ENCODE measurements around the gene LRRC72. TPM values are rescaled to one million over a fixed set of nuclear protein-coding genes. Genes with fewer than 3 reads are reported as not detected.

Gene LRRC72
- total RNA-seq (2022; extraction: Qiagen RNA extraction; ENCODE audit: low read depth), result not detected in 5 replicates

DNA sequence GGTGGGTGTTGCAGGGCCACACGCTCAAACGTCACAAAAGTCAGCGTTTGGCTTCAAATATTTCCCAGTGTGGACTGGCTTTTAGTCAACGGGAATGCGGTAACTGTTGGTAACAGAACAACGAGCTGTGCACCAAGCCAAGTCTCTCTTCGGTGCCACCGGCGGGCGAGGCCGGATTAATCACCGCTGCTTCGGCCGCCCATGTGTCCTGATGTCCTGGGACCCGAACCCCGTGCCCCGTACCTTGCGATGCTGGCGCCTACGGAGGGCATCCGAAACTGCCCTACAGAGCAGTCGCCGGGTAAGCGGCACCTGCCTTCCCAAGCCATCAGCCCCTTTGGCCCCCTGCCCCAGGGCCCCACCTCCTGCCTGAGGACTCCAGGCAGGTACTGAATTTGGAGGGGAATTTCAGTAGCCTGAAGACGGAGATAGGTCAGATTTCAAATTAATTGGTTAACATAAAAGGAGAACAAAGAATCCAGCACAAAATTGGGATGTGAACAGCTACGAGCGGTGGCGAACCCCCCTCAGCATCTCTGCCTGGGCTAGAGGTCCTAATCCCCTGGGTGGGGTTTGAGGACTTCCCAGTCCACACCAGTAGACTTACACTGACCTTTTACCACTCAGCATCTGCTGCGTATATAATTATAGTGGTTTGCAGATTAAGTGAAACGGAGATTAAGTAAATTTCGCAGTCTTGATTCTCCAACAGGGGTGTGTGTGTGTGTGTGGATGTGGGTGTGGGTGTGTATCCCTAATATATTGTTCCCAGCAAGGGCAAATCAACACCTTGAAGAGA, at the start of gene LRRC72:
LRRC72 (plus strand) TSS at position 84 of the 799 bp plus-strand sequence; CDS start at position 212, 128 bp downstream.

Other genes starting within 250 kb of the LRRC72 start
- gene CRPPA, start 105.3 kb upstream of the LRRC72 start, total RNA-seq (2022; extraction: Qiagen RNA extraction; ENCODE audit: low read depth), result 0.34 to 0.97 TPM (median 0.79 TPM) in 5 replicates
- gene SOSTDC1, start 61.1 kb upstream of the LRRC72 start, total RNA-seq (2022; extraction: Qiagen RNA extraction; ENCODE audit: low read depth), result not detected in 5 replicates
- gene ANKMY2, start 118.9 kb downstream of the LRRC72 start, total RNA-seq (2022; extraction: Qiagen RNA extraction; ENCODE audit: low read depth), result 13.2 to 17.3 TPM (median 14.2 TPM) in 5 replicates
- 93.5 to 108 TPM (median 102 TPM) in 5 replicates for gene BZW2, start 119.4 kb downstream of the LRRC72 start, total RNA-seq (2022; extraction: Qiagen RNA extraction; ENCODE audit: low read depth)
- gene TSPAN13, start 226.9 kb downstream of the LRRC72 start, total RNA-seq (2022; extraction: Qiagen RNA extraction; ENCODE audit: low read depth), result 10.9 to 16.1 TPM (median 13.9 TPM) in 5 replicates